H1 (cell line): Measurements from ENCODE around the gene PRG3. TPM values are rescaled to one million over a fixed set of nuclear protein-coding genes. Genes with fewer than 3 reads are reported as not detected.
A peak's percentile ranks its signal among the peaks of the same experiment; 100 is the strongest.

Source experiments
- CTCF ChIA-PET: fragments of 300-600 bp; sonication (Branson Sonifier 250); formaldehyde crosslinking; loops from one replicate; lab custom pipeline; 2021; ENCODE audit not compliant: partially characterized antibody; lab: Charles Lee
- POLR2A ChIA-PET: fragments of 300-600 bp; sonication (Branson Sonifier 250); formaldehyde crosslinking; loops from one replicate; lab custom pipeline; 2021; ENCODE audit warnings: inconsistent platforms; ENCODE audit not compliant: partially characterized antibody; lab: Charles Lee
- DNase-seq, 2 experiments: peaks; one replicate each; pipeline versions ENCODE4 v3.0.0 to v3.0.0-alpha.2; 2010 to 2022; ENCODE audit warnings: low spot score in 2 of 2, low read depth in 1 of 2, mixed read lengths in 1 of 2
- FAIRE-seq: peaks from 2 replicates; lab custom pipeline; 2011; peaks lifted over from hg19 to GRCh38; lab: Jason Lieb, UNC
- H2AFZ ChIP-seq: 2 replicates; pipeline ENCODE4 v1.8.1; 2012; ENCODE audit warnings: low read length, inconsistent platforms
- H2AK5ac ChIP-seq: 2 replicates; pipeline ENCODE4 v1.6.1; 2013; ENCODE audit warnings: low read depth, low read length
- H2BK120ac ChIP-seq: replicated peaks from 2 replicates; pipeline ENCODE3; 2013; ENCODE audit warnings: low read depth, low read length, inconsistent platforms
- H2BK12ac ChIP-seq: 2 replicates; pipeline ENCODE4 v1.6.1; 2013; ENCODE audit warnings: low read depth, low read length
- H2BK15ac ChIP-seq: 2 replicates; pipeline ENCODE4 v1.6.1; 2013; ENCODE audit warnings: low read length
- H2BK20ac ChIP-seq: 2 replicates; pipeline ENCODE4 v1.6.1; 2013; ENCODE audit warnings: low read length
- H2BK5ac ChIP-seq: 2 replicates; pipeline ENCODE4 v1.6.1; 2013; ENCODE audit warnings: low read depth, low read length
- H3K14ac ChIP-seq: 2 replicates; pipeline ENCODE4 v1.6.1; 2013; ENCODE audit warnings: inconsistent platforms; ENCODE audit not compliant: insufficient read length
- H3K18ac ChIP-seq: 2 replicates; pipeline ENCODE4 v1.6.1; 2013; ENCODE audit warnings: low read length; ENCODE audit errors: extremely low read depth
- H3K23ac ChIP-seq: 2 replicates; pipeline ENCODE4 v1.6.1; 2013; ENCODE audit warnings: inconsistent platforms; ENCODE audit not compliant: insufficient read length
- H3K23me2 ChIP-seq: 2 replicates; pipeline ENCODE4 v1.6.1; 2013; ENCODE audit warnings: low read depth, low read length
- H3K27ac ChIP-seq: 2 replicates; pipeline ENCODE4 v1.6.1; 2011; ENCODE audit warnings: low read depth, low read length, inconsistent platforms
- H3K27me3 ChIP-seq, 4 experiments: replicated peaks in 1 of 4; 1 replicate in 1 of 4; 2 replicates in 3 of 4; pipeline versions ENCODE4 v1.6.1 to v1.8.1; 2011 to 2013; ENCODE audit warnings: low read length in 3 of 4, mild to moderate bottlenecking in 3 of 4, inconsistent platforms in 2 of 4, mixed read lengths in 2 of 4, moderate library complexity in 1 of 4; ENCODE audit not compliant: control insufficient read depth in 3 of 4, insufficient read depth in 3 of 4; ENCODE audit errors: extremely low read depth in 1 of 4
- H3K36me3 ChIP-seq, 4 experiments: 2 replicates each; pipeline versions ENCODE4 v1.6.1 to v1.8.1; 2011 to 2013; ENCODE audit warnings: mild to moderate bottlenecking in 4 of 4, low read length in 3 of 4, moderate library complexity in 2 of 4, control low read depth in 1 of 4, inconsistent platforms in 1 of 4; ENCODE audit not compliant: insufficient read depth in 4 of 4, control insufficient read depth in 2 of 4
- H3K4ac ChIP-seq: replicated peaks from 2 replicates; pipeline ENCODE3; 2013; ENCODE audit warnings: low read length, low read depth, mixed read lengths, inconsistent platforms; ENCODE audit not compliant: insufficient read length
- H3K4me1 ChIP-seq, 4 experiments: replicated peaks in 1 of 4; 1 replicate in 1 of 4; 2 replicates in 3 of 4; pipeline versions ENCODE4 v1.6.1 to v1.8.1; 2011 to 2013; ENCODE audit warnings: low read length in 3 of 4, inconsistent platforms in 2 of 4, mixed read lengths in 1 of 4; ENCODE audit not compliant: insufficient read depth in 4 of 4, control insufficient read depth in 3 of 4
- H3K4me2 ChIP-seq, 2 experiments: 2 replicates each; pipeline versions ENCODE4 v1.6.1 to v1.8.1; 2011 to 2013; ENCODE audit warnings: low read depth in 2 of 2, low read length in 2 of 2, control low read depth in 1 of 2, inconsistent platforms in 1 of 2, mild to moderate bottlenecking in 1 of 2; ENCODE audit not compliant: insufficient read depth in 1 of 2
- H3K4me3 ChIP-seq, 4 experiments: fragments of 200-600, 300-600 bp in 1 of 4; sonication (generic), shearing (Covaris generic), sonication (Bioruptor Twin) in 1 of 4; 2 replicates each; pipeline versions ENCODE4 v1.5.1 to v1.8.1; 2011 to 2016; ENCODE audit warnings: low read length in 4 of 4, low read depth in 3 of 4, control low read depth in 2 of 4, inconsistent platforms in 2 of 4, mild to moderate bottlenecking in 2 of 4, mixed read lengths in 1 of 4, moderate library complexity in 1 of 4; ENCODE audit not compliant: insufficient read depth in 2 of 4; ENCODE audit errors: extremely low read depth in 1 of 4
- H3K56ac ChIP-seq: replicated peaks from 2 replicates; pipeline ENCODE3; 2013; ENCODE audit warnings: low read depth, mild to moderate bottlenecking, mixed read lengths, low read length, inconsistent platforms; ENCODE audit not compliant: insufficient read length
- H3K79me1 ChIP-seq: 2 replicates; pipeline ENCODE4 v1.6.1; 2013; ENCODE audit warnings: low read depth, low read length, control low read depth
- H3K79me2 ChIP-seq, 2 experiments: 2 replicates each; pipeline versions ENCODE4 v1.6.1 to v1.8.1; 2012 to 2013; ENCODE audit warnings: low read length in 2 of 2, mild to moderate bottlenecking in 2 of 2, inconsistent platforms in 1 of 2; ENCODE audit not compliant: insufficient read depth in 2 of 2, control insufficient read depth in 1 of 2
- H3K9ac ChIP-seq, 4 experiments: replicated peaks in 1 of 4; 1 replicate in 1 of 4; 2 replicates in 3 of 4; pipeline versions ENCODE4 v1.6.1 to v1.8.1; 2011 to 2013; ENCODE audit warnings: low read depth in 3 of 4, low read length in 3 of 4, control low read depth in 2 of 4, mild to moderate bottlenecking in 2 of 4, moderate library complexity in 2 of 4, inconsistent platforms in 1 of 4; ENCODE audit errors: extremely low read depth in 1 of 4
- H3K9me3 ChIP-seq, 2 experiments: 2 replicates each; pipeline versions ENCODE4 v1.6.1 to v1.8.1; 2012 to 2013; ENCODE audit warnings: mild to moderate bottlenecking in 2 of 2, moderate library complexity in 2 of 2, control low read depth in 1 of 2, inconsistent platforms in 1 of 2, low read depth in 1 of 2, low read length in 1 of 2, mixed read lengths in 1 of 2; ENCODE audit not compliant: insufficient read depth in 2 of 2
- H4K20me1 ChIP-seq, 2 experiments: replicated peaks in 1 of 2; 2 replicates each; pipeline versions ENCODE3 to v1.8.1; 2011 to 2013; ENCODE audit warnings: inconsistent platforms in 2 of 2, low read length in 2 of 2, mild to moderate bottlenecking in 1 of 2; ENCODE audit not compliant: insufficient read depth in 2 of 2, control insufficient read depth in 1 of 2
- H4K5ac ChIP-seq: 2 replicates; pipeline ENCODE4 v1.6.1; 2013; ENCODE audit warnings: low read length, low read depth, mixed read lengths, inconsistent platforms; ENCODE audit not compliant: insufficient read length
- H4K8ac ChIP-seq: 2 replicates; pipeline ENCODE4 v1.8.0; 2013; ENCODE audit warnings: mild to moderate bottlenecking, moderate library complexity, low read length, inconsistent platforms; ENCODE audit not compliant: insufficient read depth; ENCODE audit errors: extremely low read depth
- H4K91ac ChIP-seq: replicated peaks from 2 replicates; pipeline ENCODE3; 2013; ENCODE audit warnings: low read length, mixed read lengths, inconsistent platforms; ENCODE audit not compliant: insufficient read length
- ATF3 ChIP-seq: IDR thresholded peaks from 2 replicates; pipeline ENCODE4 v1.6.1; 2011; ENCODE audit warnings: low read depth, mild to moderate bottlenecking, low read length; ENCODE audit not compliant: insufficient read depth
- CBX8 ChIP-seq: fragments of 300-800, 300-1000 bp; sonication (generic); IDR thresholded peaks from 2 replicates; pipeline ENCODE4 v1.7.1; 2016; ENCODE audit warnings: low read depth, low read length, borderline replicate concordance
- EGR1 ChIP-seq: IDR thresholded peaks from 2 replicates; pipeline ENCODE4 v1.6.1; 2011; ENCODE audit warnings: low read depth, low read length, borderline replicate concordance
- GTF2F1 ChIP-seq: IDR thresholded peaks from 2 replicates; pipeline ENCODE4 v1.6.1; 2012; ENCODE audit warnings: low read depth, low read length, improper control_type of control experiment, borderline replicate concordance
- RFX5 ChIP-seq: IDR thresholded peaks from 2 replicates; pipeline ENCODE4 v1.6.1; 2011; ENCODE audit warnings: low read depth, low read length, improper control_type of control experiment, borderline replicate concordance
- SIRT6 ChIP-seq: IDR thresholded peaks from one replicate; pipeline ENCODE4 v1.7.1; 2012; ENCODE audit warnings: low read length, inconsistent platforms
- SP2 ChIP-seq: IDR thresholded peaks from 2 replicates; pipeline ENCODE4 v1.6.1; 2012; ENCODE audit warnings: mild to moderate bottlenecking, low read length, inconsistent platforms
- SUZ12 ChIP-seq: fragments of 200-600 bp; sonication (generic); IDR thresholded peaks from 2 replicates; pipeline ENCODE4 v1.6.1; 2012; ENCODE audit warnings: mild to moderate bottlenecking, inconsistent platforms, low read length, moderate library complexity, mixed read lengths
- WGBS, 2 experiments: shearing (Covaris generic) in 1 of 2; methylation state at CpG; one replicate each; pipeline versions ENCODE4 v1.1.6 to v1.1.7; 2013 to 2015; ENCODE audit warnings: low lambda C conversion rate in 2 of 2, mixed read lengths in 2 of 2, inconsistent platforms in 1 of 2, low coverage in 1 of 2, missing lambda C conversion rate in 1 of 2; ENCODE audit not compliant: insufficient replicate concordance in 2 of 2, insufficient coverage in 1 of 2, insufficient read length in 1 of 2; ENCODE audit errors: extremely low coverage in 1 of 2, missing lambda C conversion rate in 1 of 2; 5-methylcytosine and 5-hydroxymethylcytosine counted together
- polyA plus RNA-seq, 7 experiments: library from polyadenylated mRNA; depleted of rRNA in 3 of 7; stranded (reverse) in 5 of 7; unstranded in 2 of 7; fragments of >200 nt in 5 of 7; fragments of 200-250 nt in 2 of 7; gene quantifications; 1 replicate in 5 of 7; 2 replicates in 1 of 7; 4 replicates in 1 of 7; pipeline versions ENCODE4 v1.2.1 to v1.2.3, GENCODE V29; 2011 to 2013; ENCODE audit warnings: missing spikeins in 2 of 7, mixed read lengths in 2 of 7
- total RNA-seq: library from RNA; stranded (reverse); fragmentation: NEBNext Ultra II Directional; extraction: Animal tissue kit (Norgen Biotek cat#: 25700); gene quantifications from 2 replicates; pipeline ENCODE4 v1.2.1, GENCODE V29; 2021
- TF ChIP-seq, protein P1 (sequence below), 3 experiments: IDR thresholded peaks; 1 replicate in 2 of 3; 2 replicates in 1 of 3; pipeline versions ENCODE4 v1.5.1 to v1.6.1; 2011; ENCODE audit warnings: low read length in 3 of 3, mild to moderate bottlenecking in 3 of 3, inconsistent platforms in 2 of 3, low read depth in 1 of 3, moderate library complexity in 1 of 3; ENCODE audit not compliant: insufficient read depth in 1 of 3; ENCODE audit errors: control extremely low read depth in 1 of 3

PRG3 gene
- total and polyA plus RNA-seq, 2 of the 8 experiments (the other 6 are each of a cell fraction or from before 2014, with no cell fraction given) = not detected

- Histone ChIP-seq H3K79me2 (peaks cover 12 to 29% of the 10 kb centered on the region in 2 experiments), H2BK12ac (no peak overlapping the region), H3K4ac (no peak overlapping the region), H3K4me1 (peaks cover 5 to 8% (median 6%) of the 10 kb centered on the region in 4 experiments; a peak in 6 of 7 replicates), H2BK20ac (no peak overlapping the region), H3K27ac (no peak overlapping the region; the same call in 1 of the 2 replicates), H2AK5ac (no peak overlapping the region), H3K36me3 (peaks cover 23 to 33% (median 28%) of the 10 kb centered on the region in 4 experiments), H3K27me3 (peaks cover 0 to 5% (median 2%) of the 10 kb centered on the region in 4 experiments; a peak in 2 of 7 replicates), H3K56ac (no peak overlapping the region), H4K20me1 (peaks cover 2 to 7% of the 10 kb centered on the region in 2 experiments), H3K23me2 (peaks cover 4% of the 10 kb centered on the region), H4K91ac (no peak overlapping the region), H3K4me3 (peak overlapping the region; percentile 71 to 96 (median 81); a peak in 7 of 8 replicates), H4K8ac (no peak overlapping the region), H2BK5ac (no peak overlapping the region), H4K5ac (no peak overlapping the region), H3K14ac (no peak overlapping the region), H2BK120ac (no peak overlapping the region), H3K4me2 (peak overlapping the region; percentile 69 to 94), H2AFZ (peak overlapping the region; percentile 93), H3K9ac (peak overlapping the region in 3 of 4 experiments; percentile 32 to 62 (median 34); a peak in 4 of 7 replicates), H2BK15ac (0 out of 2 replicates have a peak overlapping the region, but pooled peaks have one; percentile 5), H3K18ac (0 out of 2 replicates have a peak overlapping the region, but pooled peaks have one; percentile 43), H3K9me3 (no peaks in the 10 kb centered on the region), H3K79me1 (peaks cover 6% of the 10 kb centered on the region), H3K23ac (no peak overlapping the region)
- DNase-seq (no peak), FAIRE-seq (no peak)
- WGBS, 2 experiments = 78% methylated on average over 12 of the region's 12 CpGs; no CpG with 5 or more reads in 1 of the 2 experiments
- ChIA-PET POLR2A (interaction anchor here (1.0 to 45.7 kb wide), 10 partner anchors 8 to 310 kb away, joined by 3 to 1279 read pairs (median 4); partner anchors contain the start of gene TNKS1BP1), CTCF (interaction anchor here (1.0 to 1.4 kb wide), 3 partner anchors 121 to 378 kb away, joined by 3 to 4 read pairs (median 4); no protein-coding TSS in a partner anchor)
- TF ChIP-seq RFX5 = no peak
- TF ChIP-seq, protein P1, sequence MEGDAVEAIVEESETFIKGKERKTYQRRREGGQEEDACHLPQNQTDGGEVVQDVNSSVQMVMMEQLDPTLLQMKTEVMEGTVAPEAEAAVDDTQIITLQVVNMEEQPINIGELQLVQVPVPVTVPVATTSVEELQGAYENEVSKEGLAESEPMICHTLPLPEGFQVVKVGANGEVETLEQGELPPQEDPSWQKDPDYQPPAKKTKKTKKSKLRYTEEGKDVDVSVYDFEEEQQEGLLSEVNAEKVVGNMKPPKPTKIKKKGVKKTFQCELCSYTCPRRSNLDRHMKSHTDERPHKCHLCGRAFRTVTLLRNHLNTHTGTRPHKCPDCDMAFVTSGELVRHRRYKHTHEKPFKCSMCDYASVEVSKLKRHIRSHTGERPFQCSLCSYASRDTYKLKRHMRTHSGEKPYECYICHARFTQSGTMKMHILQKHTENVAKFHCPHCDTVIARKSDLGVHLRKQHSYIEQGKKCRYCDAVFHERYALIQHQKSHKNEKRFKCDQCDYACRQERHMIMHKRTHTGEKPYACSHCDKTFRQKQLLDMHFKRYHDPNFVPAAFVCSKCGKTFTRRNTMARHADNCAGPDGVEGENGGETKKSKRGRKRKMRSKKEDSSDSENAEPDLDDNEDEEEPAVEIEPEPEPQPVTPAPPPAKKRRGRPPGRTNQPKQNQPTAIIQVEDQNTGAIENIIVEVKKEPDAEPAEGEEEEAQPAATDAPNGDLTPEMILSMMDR (IDR thresholded peaks at IDR 0.05; ENCODE audit: control extremely low read depth in 1 of 3, insufficient read depth in 1 of 3, low read depth in 1 of 3, low read length in 3 of 3) = no peak
- TF ChIP-seq GTF2F1 = no peak
- no peak for TF ChIP-seq ATF3
- no peak for TF ChIP-seq EGR1
- no peak for TF ChIP-seq SP2
- TF ChIP-seq SIRT6 = no peak
- TF ChIP-seq CBX8 = no peak
- TF ChIP-seq SUZ12 = no peak
Measured at GRCh38 chr11:57336111-57336666, 44.8 kb downstream of the PRG3 start.
